Right hindlimb (tissue), 1 donor: Measurements from ENCODE around the gene DDHD1.
A peak's percentile ranks its signal among the peaks of the same experiment; 100 is the strongest.
"Not testable (repeated sequence)": the region's sequence is repeated elsewhere in the genome, so short reads cannot be mapped to it uniquely, and the experiment has no call there.

Experiments used
- DNase-seq: peaks from one replicate; pipeline ENCODE4 v3.0.0-alpha.2; 2018

Gene DDHD1

GRCh38 chr14:53152887-53153701 is at the start of gene DDHD1:
Gene DDHD1, minus strand, starts transcription at chr14:53153323. Its CDS starts 225 bp downstream, at chr14:53153098.
- peak; percentile 82 for DNase-seq

DNA sequence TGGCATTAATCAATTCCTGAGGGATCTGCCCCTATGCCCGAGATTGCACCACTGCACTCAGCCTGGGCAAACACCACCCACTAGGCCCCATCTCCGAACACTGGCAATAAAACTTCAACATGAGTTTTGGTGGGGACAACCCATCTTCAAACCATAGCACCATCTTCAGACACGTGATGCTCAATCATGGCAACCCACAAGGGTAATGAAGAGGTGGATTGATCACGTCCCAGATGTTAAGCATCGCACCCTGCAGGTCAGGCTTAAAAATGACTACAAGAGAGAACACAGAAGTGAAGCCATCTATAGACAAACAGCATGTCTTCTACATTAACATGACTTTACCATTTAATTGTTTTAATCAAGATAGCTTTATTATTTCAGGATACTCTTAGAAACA is 42.8 kb upstream of the DDHD1 start:
- DNase-seq: no peak

DNA sequence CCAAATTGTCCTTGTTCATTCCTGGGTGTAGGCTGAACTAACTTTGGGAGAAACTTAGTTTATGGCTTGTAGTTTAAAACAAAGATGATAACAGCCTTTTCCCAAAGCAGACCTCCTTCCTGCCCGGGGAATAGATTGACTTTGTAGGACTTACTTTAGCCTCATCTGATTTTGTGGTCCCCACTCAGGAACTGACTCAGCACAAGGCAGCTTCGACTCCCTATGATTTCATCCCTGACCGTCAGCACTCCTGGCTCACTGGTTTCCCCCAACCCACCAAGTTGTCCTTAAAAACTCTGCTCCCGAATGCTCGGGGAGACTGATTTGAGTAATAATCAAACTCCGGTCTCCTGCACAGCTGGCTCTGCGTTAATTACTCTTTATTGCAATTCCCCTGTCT is 40.1 kb upstream of the DDHD1 start:
- DNase-seq: no peak

DNA sequence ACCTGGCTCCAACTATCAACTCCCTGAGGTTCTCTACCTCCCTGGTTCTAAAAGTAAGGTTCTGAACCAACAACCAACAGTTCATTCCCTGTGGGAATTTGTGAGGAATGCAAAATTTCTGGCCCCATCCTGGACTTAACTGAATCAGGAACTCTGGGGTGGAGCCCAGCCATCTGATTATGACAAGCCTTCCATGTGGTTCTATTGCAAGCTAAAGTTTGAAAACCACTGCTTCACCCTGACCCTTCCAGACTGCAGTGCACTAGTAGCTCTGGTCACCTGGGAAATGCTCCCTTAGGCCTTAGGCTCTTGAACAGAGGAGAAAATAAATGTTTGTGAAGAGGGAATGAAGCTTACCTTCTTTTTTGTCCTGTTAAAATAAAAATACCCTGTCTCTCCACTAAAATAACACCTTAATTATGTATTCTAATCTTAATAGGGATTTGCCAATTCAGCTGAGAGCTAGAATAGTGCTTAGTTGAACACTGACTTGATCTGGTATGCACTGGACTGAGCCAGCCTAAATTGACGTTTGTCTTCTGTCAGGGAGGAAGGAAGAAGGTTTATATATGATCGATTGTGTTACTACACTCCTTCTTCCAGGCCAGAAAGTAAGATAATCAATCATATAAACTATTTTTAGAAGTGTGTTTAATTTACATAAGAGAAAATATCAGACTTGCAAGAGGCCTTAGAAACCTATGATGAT is 39.1 kb upstream of the DDHD1 start:
- DNase-seq: no peak

DNA sequence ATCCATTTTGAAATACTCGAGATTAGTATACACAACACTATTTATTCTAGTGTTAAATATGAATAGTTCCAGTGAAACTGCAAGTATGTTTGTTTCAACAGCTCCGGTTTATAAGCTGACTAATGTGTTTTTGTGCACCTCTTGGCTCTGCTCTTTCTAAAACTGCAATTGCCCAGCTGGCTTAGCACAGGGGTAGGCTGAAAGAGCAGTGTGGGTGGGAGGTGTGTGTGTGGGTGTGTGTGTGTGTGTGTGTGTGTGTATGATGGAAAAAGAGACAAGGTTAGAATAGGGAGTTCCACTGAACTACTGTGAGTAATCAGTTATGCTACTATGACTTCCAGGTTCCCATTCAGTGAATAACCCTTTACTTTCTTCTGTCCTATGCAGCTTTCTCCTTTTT is 37.8 kb upstream of the DDHD1 start:
- no peak for DNase-seq

GRCh38 chr14:53187921-53188463 is 34.9 kb upstream of the DDHD1 start:
- DNase-seq: no peak

DNA sequence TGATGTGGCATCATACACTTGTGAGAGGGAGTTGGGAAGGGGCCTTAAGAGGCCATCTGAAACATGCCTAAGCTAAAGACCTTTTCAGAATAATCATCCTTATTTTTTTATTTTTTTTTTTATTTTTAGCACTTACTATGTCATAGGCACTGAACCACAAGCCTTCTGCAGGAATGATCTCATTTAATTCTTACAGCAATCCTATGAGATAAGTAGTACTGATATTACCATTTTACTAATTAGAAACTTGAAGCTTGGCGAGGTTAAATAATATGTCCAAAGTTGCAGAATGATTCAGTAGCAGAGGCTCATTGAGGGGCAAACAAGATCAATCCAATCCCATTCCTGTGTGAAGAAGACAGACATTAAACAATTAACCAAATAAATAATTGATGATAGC is 33.4 kb upstream of the DDHD1 start:
- DNase-seq: no peak

DNA sequence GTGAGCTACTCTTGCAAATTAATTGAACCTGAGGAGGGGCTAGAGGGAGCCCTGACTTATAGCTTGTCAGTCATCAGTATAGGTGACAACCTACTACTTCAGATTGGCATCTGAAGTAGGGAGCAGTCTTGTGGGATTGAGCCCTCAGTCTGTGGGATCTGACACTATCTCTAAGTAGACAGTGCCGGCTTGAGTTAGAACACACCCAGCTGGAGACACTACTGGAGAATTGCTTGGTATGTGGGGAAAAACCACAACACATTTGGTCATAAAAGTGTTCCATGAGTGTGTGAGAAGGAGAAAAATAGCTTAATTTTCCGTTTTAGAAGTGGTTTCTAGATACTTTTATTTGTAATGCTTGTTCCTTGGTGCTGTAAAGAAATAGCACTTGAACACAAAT is 30.5 kb upstream of the DDHD1 start:
- no peak for DNase-seq

GRCh38 chr14:53183056-53183455 is 29.9 kb upstream of the DDHD1 start:
- DNase-seq: no peak

DNA sequence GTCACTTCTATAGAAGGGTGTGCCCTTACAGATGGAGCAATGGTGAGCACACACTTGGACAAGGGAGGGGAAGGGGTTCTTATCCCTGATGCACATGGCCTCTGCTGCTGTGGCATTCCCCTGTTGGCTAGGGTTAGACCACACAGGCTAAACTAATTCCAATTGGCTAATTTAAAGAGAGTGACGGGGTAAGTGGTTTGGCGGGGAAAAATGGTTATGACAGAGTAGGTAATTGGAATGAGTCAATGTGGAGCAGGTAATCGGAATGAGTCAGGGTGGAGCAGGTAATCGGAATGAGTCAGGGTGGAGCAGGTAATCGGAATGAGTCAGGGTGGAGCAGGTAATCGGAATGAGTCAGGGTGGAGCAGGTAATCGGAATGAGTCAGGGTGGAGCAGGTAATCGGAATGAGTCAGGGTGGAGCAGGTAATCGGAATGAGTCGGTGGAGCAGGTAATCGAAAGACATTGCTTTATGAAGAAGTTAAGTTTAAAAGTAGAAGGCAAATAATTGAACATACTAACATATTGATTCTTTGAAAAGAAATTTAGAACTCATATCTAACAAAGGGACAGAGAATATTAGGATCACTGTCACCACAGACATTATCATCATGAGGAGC is 28.4 kb upstream of the DDHD1 start:
- not testable (repeated sequence) for DNase-seq

DNA sequence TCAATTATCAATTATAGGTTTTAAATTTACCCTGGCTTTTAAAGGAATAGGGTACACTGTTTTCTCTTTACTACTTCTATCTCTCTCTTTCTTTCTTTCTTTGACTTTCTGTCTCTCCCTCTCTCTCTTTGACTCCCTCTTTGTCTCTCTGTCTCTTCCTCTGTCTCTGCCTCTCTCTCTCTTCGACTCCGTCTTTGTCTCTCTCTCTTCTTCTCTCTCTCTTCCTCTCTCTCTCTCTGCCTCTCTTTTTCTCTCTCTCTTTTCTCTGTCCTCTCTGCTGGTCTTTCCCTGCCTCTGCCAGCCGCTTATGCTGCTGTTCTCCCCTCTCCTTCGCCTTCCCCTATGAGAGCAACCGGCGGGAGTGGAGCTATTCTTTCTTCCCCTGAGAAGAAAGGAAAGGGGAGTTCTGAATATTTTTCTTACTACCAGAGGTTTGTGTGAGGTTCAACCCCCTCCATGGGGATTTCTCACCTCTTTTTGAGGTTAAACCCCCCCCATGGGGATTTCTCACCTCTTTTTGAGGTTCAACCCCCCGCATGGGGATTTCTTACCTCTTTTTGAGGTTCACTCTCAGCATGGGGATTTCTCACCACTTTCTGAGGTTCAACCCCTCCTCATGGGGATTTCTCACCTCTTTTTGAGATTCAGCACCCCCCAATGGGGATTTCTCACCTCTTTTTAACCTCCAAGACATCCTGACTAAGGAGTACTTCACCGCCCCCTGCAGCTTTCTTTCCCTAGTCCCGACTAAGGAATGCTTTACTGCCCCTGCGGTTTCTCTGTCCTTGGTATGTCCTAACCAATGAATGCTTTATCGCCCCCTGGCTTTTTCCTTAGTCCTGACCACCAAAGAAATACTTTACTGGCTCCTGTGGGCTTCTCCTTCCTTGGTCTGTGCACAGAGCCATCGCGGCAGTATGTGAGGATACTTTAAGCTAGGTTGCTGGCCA is 27.4 kb upstream of the DDHD1 start:
- DNase-seq: no peak

DNA sequence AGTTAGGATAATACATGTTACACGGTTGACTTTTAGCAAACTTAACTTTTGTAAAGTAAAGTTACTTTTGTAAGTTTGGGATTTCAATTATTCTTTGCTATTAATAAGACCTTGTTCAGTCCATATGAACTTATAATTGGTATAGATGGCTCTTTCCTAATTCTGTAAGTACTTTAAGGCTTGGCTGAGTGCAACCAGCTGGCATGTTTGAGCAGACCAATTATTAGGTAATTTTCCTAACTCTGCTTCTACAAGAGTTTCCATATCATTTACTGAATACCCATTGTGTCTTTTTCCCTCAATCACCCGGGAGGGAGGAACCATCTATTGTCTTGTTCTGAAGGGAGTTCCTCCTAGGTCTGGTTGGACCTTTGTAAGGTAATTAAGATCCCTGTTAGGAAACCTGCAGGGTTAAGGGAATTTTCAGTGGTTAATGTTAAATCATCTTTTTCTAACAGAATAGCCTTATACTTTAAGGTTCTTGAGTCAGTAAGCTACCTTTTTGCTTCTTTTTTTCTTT is 26.4 kb upstream of the DDHD1 start:
- DNase-seq: not testable (repeated sequence)

GRCh38 chr14:53175375-53175774 is 22.3 kb upstream of the DDHD1 start:
- no peak for DNase-seq

GRCh38 chr14:53174918-53175317 is 21.8 kb upstream of the DDHD1 start:
- no peak for DNase-seq

GRCh38 chr14:53168786-53169185 is 15.7 kb upstream of the DDHD1 start:
- no peak for DNase-seq

DNA sequence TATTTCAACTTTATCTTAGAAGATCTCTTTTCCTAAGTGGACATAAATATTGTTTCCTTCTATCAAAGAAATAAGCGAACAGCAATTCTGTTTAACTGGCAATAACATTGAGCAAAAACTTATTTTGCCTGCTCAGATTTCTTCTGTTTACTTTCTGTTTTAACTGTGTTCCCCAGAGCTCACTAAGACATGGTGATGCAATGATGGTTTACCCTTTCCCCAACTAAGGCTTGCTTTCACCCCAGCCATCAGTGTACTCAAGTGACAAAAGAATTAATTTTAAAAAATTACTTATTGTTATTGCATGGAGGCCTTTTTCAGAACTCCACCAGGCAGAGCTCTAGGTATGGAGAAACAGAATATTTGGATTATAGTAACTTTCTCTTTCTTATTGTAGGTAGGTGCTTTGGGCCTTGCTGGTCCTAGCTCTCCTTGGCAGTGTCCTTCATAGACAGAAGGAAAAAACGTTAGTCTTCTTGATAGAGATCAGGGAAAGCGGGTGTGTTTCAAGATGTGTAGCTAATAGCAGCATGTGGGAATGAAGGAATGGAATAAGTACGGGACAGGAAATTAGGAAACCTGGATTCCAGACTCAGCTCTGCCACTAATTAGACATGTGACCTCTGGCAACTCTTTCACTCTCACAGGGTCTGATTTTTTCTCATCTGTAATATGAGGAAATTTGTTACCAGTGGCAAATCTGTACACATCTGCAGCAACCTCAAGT is 14.6 kb upstream of the DDHD1 start:
- DNase-seq: no peak

GRCh38 chr14:53161758-53162435 is 8.8 kb upstream of the DDHD1 start:
- DNase-seq: no peak

DNA sequence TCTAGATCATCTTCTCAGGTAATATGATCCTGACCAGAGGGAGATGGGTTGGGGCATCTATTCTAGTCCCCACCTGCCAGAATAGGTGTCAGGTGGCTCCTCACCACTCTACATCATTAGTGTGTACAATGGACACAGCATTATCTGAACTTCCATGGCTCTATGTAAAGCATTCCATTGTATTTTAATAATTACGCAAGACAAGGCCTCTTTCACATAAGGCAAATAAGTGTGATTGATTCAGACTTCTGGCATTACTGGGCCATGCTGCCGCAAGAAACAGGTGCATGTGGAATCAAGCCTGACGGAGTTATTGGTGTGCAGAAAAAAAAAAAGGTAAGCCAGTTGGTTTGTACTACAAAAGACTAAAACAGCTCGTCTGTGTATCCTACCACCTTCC is 3.1 kb upstream of the DDHD1 start:
- no peak for DNase-seq

DNA sequence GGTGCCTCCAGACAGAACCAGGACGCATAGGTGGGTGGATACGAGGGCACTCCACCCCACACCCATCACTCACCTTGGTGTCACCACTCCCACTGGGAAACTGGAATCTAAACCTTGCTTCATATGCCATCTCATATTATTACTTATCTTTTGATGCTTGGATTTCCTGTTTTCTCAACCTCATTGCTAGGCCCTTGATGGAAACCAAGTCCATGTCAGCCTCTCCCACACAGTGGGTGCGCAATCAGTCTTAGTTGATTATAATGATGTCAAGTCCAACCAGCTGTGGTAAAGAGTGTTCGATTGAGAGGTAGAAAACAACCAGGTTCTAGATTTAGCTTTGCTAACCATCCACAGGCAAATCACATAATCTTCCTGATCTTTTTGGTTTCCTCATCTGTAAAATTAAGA is 584 bp upstream of the DDHD1 start:
- DNase-seq: no peak

- DNase-seq: peak; percentile 63
Measured at GRCh38 chr14:53152184-53152886, 788 bp downstream of the DDHD1 start.
